Gastrocnemius medialis (tissue), 4 donors: ENCODE data around the gene GABRB3. TPM values are rescaled to one million over a fixed set of nuclear protein-coding genes. Genes with fewer than 3 reads are reported as not detected.

Experiments
- ATAC-seq, 2 donors: fragments of 150-250 bp; one replicate each; pipeline ENCODE4 v1.9.1; 2016
- DNase-seq, 2 donors: peaks; one replicate each; pipeline ENCODE4 v3.0.0-alpha.2; 2019
- H3K27ac ChIP-seq, 4 donors: fragments of 200-600 bp; sonication (generic); 1 replicate in 1 of 4; 2 replicates in 3 of 4; pipeline ENCODE4 v1.5.1; 2016 to 2018; ENCODE audit warnings: mild to moderate bottlenecking in 2 of 4, moderate library complexity in 1 of 4
- H3K27me3 ChIP-seq, 3 donors: fragments of 200-600 bp; sonication (generic) in 2 of 3; 1 replicate in 1 of 3; 2 replicates in 2 of 3; pipeline versions ENCODE4 v1.5.1 to v1.6.0; 2016 to 2019; ENCODE audit warnings: mild to moderate bottlenecking in 1 of 3, moderate library complexity in 1 of 3
- H3K36me3 ChIP-seq, 2 donors: fragments of 200-600 bp; sonication (generic) in 1 of 2; one replicate each; pipeline ENCODE4 v1.5.1; 2017 to 2018
- H3K4me1 ChIP-seq, 2 donors: fragments of 200-600 bp; sonication (generic) in 1 of 2; one replicate each; pipeline ENCODE4 v1.5.1; 2016 to 2017; ENCODE audit warnings: mild to moderate bottlenecking in 2 of 2
- H3K4me3 ChIP-seq, 4 donors: fragments of 200-600 bp; sonication (generic) in 3 of 4; 1 replicate in 1 of 4; 2 replicates in 3 of 4; pipeline ENCODE4 v1.5.1; 2016 to 2019; ENCODE audit warnings: mild to moderate bottlenecking in 2 of 4
- H3K9me3 ChIP-seq, 3 donors: fragments of 200-600 bp; sonication (generic) in 2 of 3; 1 replicate in 1 of 3; 2 replicates in 2 of 3; pipeline ENCODE4 v1.5.1; 2016 to 2019
- POLR2A ChIP-seq, 2 donors: fragments of 450-650 bp; IDR thresholded peaks; one replicate each; pipeline ENCODE4 v1.6.1; 2017; ENCODE audit warnings: antibody characterized with exemption in 2 of 2, mild to moderate bottlenecking in 2 of 2, moderate library complexity in 2 of 2
- in situ Hi-C, 4 donors: fragments of 200-750 bp; cut with MboI; loops; one replicate each; pipeline versions ENCODE4 v1.15.0 to v1.8.0; 2017; ENCODE audit warnings: low sequenced_read_pairs in 4 of 4
- intact Hi-C: fragments of 100-400 bp; cut with DNase I; formaldehyde crosslinking; loops from one replicate; pipeline ENCODE4 v1.15.1; 2023; ENCODE audit warnings: low total_unique reads
- total RNA-seq, 4 donors: library from RNA; depleted of rRNA; stranded (reverse); fragments of >200 nt; gene quantifications; one replicate each; pipeline versions ENCODE4 v1.1.0 to v1.2.3, GENCODE V29; 2016
- TF ChIP-seq, protein P1 (sequence below), 5 experiments: fragments of 450-650 bp in 3 of 5; fragments of 200-600 bp in 2 of 5; sonication (generic) in 2 of 5; IDR thresholded peaks in 4 of 5; conservative IDR thresholded peaks in 1 of 5; 1 replicate in 4 of 5; 2 replicates in 1 of 5; pipeline ENCODE4 v1.5.1; 2016 to 2019; ENCODE audit warnings: antibody characterized with exemption in 5 of 5, mild to moderate bottlenecking in 3 of 5, moderate library complexity in 3 of 5

GABRB3 gene
- total RNA-seq, 4 donors from 2014 or later: 0.23 to 0.91 (median 0.35) TPM

DNA sequence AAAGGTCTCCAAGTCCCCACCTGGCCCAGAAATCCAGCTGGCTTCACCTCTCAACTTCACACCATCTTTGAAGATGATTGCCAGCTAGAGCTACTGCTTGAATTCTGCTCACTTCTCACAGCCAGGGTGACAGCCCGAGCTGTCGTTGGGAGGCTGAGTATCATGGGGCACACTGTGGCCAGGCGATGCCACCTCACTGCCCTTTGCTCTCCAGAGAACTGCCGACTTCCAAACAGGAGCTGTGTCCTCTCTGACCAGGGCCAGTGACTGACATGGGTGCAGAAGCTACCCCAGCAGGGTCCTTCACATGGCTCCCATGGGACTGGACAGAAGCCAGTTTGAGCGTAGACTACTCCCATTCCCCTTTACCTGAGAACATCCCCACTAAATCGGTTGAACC is 254.0 kb downstream of the GABRB3 start:
- ATAC-seq (no peak), DNase-seq (no peak)
- Histone ChIP-seq H3K4me3 (no peak overlapping the region), H3K27me3 (no peaks in the 10 kb centered on the region), H3K36me3 (no peaks in the 10 kb centered on the region), H3K27ac (no peak overlapping the region), H3K4me1 (no peaks in the 10 kb centered on the region), H3K9me3 (no peaks in the 10 kb centered on the region)
- intact Hi-C loops (no loop called here), in situ Hi-C loops (no loop called here)
- TF ChIP-seq, protein P1, sequence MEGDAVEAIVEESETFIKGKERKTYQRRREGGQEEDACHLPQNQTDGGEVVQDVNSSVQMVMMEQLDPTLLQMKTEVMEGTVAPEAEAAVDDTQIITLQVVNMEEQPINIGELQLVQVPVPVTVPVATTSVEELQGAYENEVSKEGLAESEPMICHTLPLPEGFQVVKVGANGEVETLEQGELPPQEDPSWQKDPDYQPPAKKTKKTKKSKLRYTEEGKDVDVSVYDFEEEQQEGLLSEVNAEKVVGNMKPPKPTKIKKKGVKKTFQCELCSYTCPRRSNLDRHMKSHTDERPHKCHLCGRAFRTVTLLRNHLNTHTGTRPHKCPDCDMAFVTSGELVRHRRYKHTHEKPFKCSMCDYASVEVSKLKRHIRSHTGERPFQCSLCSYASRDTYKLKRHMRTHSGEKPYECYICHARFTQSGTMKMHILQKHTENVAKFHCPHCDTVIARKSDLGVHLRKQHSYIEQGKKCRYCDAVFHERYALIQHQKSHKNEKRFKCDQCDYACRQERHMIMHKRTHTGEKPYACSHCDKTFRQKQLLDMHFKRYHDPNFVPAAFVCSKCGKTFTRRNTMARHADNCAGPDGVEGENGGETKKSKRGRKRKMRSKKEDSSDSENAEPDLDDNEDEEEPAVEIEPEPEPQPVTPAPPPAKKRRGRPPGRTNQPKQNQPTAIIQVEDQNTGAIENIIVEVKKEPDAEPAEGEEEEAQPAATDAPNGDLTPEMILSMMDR (IDR thresholded peaks at IDR 0.05 in 4 of 5, conservative IDR thresholded peaks at IDR 0.05 in 1 of 5): no peak
- no peak for TF ChIP-seq POLR2A (IDR thresholded peaks at IDR 0.05)

DNA sequence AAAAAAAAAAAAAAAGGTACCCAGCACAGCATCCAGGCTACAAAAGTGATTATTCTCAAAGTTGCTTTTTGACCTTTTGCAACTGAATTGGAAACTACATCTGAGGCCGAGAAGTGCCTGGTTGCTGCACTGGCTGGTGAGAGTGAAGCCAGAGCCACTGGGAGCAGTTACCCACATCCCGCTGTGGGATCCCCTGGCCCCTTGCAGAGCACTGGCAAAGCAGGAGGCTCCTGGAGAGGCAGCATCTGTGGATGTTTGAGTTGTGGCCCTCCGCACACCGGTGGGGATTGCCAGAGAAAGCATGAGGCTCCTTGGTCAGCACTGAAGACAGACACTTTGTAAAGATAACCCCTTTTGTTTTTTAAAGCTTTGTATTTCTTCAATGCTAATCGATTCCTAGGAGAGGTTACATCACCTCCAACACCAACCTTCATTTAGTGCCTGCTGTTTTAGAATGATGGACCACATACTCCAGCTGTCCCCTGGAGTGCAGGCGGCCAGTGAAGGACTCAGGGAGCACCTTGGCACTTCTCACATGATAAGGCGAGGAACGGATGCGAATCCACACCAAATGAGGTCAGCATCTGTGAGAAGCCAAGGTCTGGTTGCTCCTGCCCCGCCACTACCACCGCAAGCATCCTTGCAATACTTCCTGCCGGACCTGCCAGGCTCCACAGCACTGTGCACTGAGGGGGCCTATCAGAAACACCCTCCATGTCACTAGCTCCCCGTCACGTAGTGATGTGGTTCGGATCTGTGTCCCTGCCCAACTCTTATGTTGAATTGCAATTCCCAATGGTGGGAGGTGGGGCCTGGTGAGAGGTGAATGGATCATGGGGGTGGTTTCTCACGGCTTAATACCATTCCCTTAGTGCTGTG is 256.5 kb downstream of the GABRB3 start:
- intact Hi-C loops: no loop called here
- no peak overlapping the region for H3K27ac ChIP-seq
- TF ChIP-seq POLR2A (IDR thresholded peaks at IDR 0.05): no peak
- ATAC-seq (no peak), DNase-seq (no peak)
- no peak overlapping the region for H3K4me3 ChIP-seq
- in situ Hi-C loops: no loop called here
- H3K36me3 ChIP-seq: no peaks in the 10 kb centered on the region
- H3K4me1 ChIP-seq: no peaks in the 10 kb centered on the region
- no peaks in the 10 kb centered on the region for H3K9me3 ChIP-seq
- H3K27me3 ChIP-seq: no peaks in the 10 kb centered on the region

DNA sequence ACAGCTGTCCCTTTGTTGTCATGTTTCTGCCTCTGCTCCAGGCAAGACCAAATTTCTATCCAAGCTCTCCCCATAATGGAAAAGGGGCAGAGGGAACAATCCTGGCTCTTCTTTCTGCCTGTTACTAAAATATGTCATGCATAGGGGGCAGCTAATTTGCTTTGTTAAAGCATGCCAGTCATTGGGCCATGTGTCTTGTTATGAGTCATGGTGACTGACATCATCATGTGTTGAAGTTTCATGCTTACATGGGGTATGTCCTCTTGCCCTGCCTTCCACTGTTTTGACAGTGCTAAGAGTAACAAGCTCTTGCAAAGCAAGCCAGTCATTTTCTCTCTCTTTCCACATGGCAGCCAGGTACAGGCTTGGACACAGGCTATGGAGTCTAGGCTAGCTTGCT is 268.9 kb downstream of the GABRB3 start:
- no peak for ATAC-seq
- TF ChIP-seq, protein P1 (IDR thresholded peaks at IDR 0.05 in 4 of 5, conservative IDR thresholded peaks at IDR 0.05 in 1 of 5): no peak
- TF ChIP-seq POLR2A (IDR thresholded peaks at IDR 0.05): no peak
- no peaks in the 10 kb centered on the region for H3K27me3 ChIP-seq
- DNase-seq: no peak
- intact Hi-C loops (no loop called here), in situ Hi-C loops (no loop called here)
- H3K9me3 ChIP-seq: no peaks in the 10 kb centered on the region
- no peaks in the 10 kb centered on the region for H3K36me3 ChIP-seq
- no peak overlapping the region for H3K27ac ChIP-seq
- no peak overlapping the region for H3K4me3 ChIP-seq
- no peaks in the 10 kb centered on the region for H3K4me1 ChIP-seq

Other genes starting within 250 kb of the GABRB3 start
- gene GABRA5, start 94.0 kb upstream of the GABRB3 start, total RNA-seq: not detected
- gene GABRG3, start 198.1 kb upstream of the GABRB3 start, total RNA-seq: not detected